Gastroesophageal sphincter (tissue), 3 donors: ENCODE measurements around the gene PKNOX1.

Experiments used
- EP300 ChIP-seq: sonication (generic); formaldehyde crosslinking; IDR thresholded peaks from one replicate; pipeline ENCODE4 v1.6.1; 2017; ENCODE audit warnings: antibody characterized with exemption, mild to moderate bottlenecking
- TF ChIP-seq, protein P1 (sequence below), 4 experiments: fragments of 200-600 bp in 2 of 4; fragments of 450-650 bp in 2 of 4; sonication (generic) in 1 of 4; IDR thresholded peaks; one replicate each; pipeline ENCODE4 v1.5.1; 2017 to 2019; ENCODE audit warnings: antibody characterized with exemption in 4 of 4, mild to moderate bottlenecking in 2 of 4, moderate library complexity in 2 of 4

DNA sequence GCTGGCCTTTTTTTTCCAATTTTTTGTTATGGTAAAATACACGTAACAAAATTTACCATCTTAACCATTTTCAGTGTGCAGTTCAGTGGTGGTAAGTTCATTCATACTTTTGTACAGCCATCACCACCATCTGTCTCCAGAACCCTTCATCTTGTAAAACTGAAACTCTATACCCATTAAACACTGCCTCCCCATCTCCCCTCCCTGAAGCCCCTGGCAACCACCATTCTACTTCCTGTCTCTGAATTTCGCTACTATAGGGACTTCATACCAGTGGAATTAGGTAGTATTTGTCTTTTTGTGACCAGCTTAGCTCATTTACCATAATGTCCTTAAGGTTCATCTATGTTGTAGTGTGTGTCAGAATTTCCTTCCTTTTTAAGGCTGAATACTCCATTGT is 8.7 kb downstream of the PKNOX1 start:
- TF ChIP-seq, protein P1, sequence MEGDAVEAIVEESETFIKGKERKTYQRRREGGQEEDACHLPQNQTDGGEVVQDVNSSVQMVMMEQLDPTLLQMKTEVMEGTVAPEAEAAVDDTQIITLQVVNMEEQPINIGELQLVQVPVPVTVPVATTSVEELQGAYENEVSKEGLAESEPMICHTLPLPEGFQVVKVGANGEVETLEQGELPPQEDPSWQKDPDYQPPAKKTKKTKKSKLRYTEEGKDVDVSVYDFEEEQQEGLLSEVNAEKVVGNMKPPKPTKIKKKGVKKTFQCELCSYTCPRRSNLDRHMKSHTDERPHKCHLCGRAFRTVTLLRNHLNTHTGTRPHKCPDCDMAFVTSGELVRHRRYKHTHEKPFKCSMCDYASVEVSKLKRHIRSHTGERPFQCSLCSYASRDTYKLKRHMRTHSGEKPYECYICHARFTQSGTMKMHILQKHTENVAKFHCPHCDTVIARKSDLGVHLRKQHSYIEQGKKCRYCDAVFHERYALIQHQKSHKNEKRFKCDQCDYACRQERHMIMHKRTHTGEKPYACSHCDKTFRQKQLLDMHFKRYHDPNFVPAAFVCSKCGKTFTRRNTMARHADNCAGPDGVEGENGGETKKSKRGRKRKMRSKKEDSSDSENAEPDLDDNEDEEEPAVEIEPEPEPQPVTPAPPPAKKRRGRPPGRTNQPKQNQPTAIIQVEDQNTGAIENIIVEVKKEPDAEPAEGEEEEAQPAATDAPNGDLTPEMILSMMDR (IDR thresholded peaks at IDR 0.05), result no peak
- no peak for TF ChIP-seq EP300
